ENCODE results near the gene TLCD1. TPM values are rescaled to one million over a fixed set of nuclear protein-coding genes. Genes with fewer than 3 reads are reported as not detected.

Gene TLCD1
- total and polyA plus RNA-seq, 2 experiments from 2014 or later, result 26.5 to 47.0 TPM

- Mint-ChIP-seq H3K4me1 (peaks cover 40% of the 10 kb centered on the region), H3K4me3 (no peak overlapping the region), H3K36me3 (ENCODE audit: low read depth) (peaks cover 71% of the 10 kb centered on the region), H3K27ac (peak overlapping the region; percentile 65), H3K9me3 (no peaks in the 10 kb centered on the region), H3K27me3 (ENCODE audit: insufficient read depth, low read depth, poor library complexity) (peaks cover 52% of the 10 kb centered on the region)
- peak; percentile 98 for DNase-seq (ENCODE audit: low spot score)
- peaks cover 76% of the 10 kb centered on the region for H3F3A ChIP-seq (replicated peaks; ENCODE audit: low read depth)
- peak; percentile 47 for ATAC-seq
- peaks cover 27% of the 10 kb centered on the region for H3K4me1 ChIP-seq (ENCODE audit: insufficient read depth)
- H3K36me3 ChIP-seq (ENCODE audit: insufficient read depth), result peaks cover 34% of the 10 kb centered on the region
- H2AFZ ChIP-seq, result no peak overlapping the region
- no peaks in the 10 kb centered on the region for H3K9me2 ChIP-seq (ENCODE audit: insufficient read depth)
- no peak overlapping the region for H3K4me3 ChIP-seq
- H3K27me3 ChIP-seq (ENCODE audit: insufficient read depth), result no peaks in the 10 kb centered on the region
- peaks cover 20% of the 10 kb centered on the region for H3K79me2 ChIP-seq (replicated peaks; ENCODE audit: insufficient read depth)
- H3K4me2 ChIP-seq, result peak overlapping the region; percentile 6
- TF ChIP-seq EZH2phosphoT487 (IDR thresholded peaks at IDR 0.05; ENCODE audit: unreplicated experiment) (no peak), STAT1 (IDR thresholded peaks at IDR 0.05; ENCODE audit: unreplicated experiment) (no peak), REST (IDR thresholded peaks at IDR 0.05; ENCODE audit: unreplicated experiment) (no peak), CTCF (conservative IDR thresholded peaks at IDR 0.05; ENCODE audit: low read depth in 2 of 2) (peak; percentile 97 to 98), POLR2AphosphoS5 (IDR thresholded peaks at IDR 0.05; ENCODE audit: low read depth) (peak; percentile 62), CREB1 (CRISPR knock-in tag; IDR thresholded peaks at IDR 0.05; ENCODE audit: low read depth) (peak; percentile 39; the same call in 1 of the 2 replicates), ZNF331 (CRISPR knock-in tag; IDR thresholded peaks at IDR 0.05; ENCODE audit: low read depth) (no peak), ZNF462 (CRISPR knock-in tag; IDR thresholded peaks at IDR 0.05) (no peak), NANOG (IDR thresholded peaks at IDR 0.05; ENCODE audit: borderline replicate concordance) (no peak), ETS1 (IDR thresholded peaks at IDR 0.05) (no peak), EZH2 (IDR thresholded peaks at IDR 0.05; ENCODE audit: low read depth, unreplicated experiment) (no peak)
- peak overlapping the region; percentile 51; the same call in 1 of the 2 replicates for H3K27ac ChIP-seq (ENCODE audit: low read depth)
- peaks cover 27% of the 10 kb centered on the region for H4K20me1 ChIP-seq (replicated peaks; ENCODE audit: insufficient read depth)
These were observed 24.4 kb upstream of the TLCD1 start for GRCh38 chr17:28750178-28751047.

All from GM23338 (cell line).